GM19372 (cell line): ENCODE data around the gene CPTP.
"Not testable (repeated sequence)": the region's sequence is repeated elsewhere in the genome, so short reads cannot be mapped to it uniquely, and the experiment has no call there.

ENCODE experiments used
- ATAC-seq: cut with Tn5 transposase; IDR thresholded peaks from one replicate; pipeline ENCODE4 v1.9.1; 2021; ENCODE audit warnings: mild to moderate bottlenecking, low read depth, moderate library complexity; ENCODE audit not compliant: unreplicated experiment

Gene CPTP

GRCh38 chr1:1359664-1360468 is 35.3 kb downstream of the CPTP start:
- no peak for ATAC-seq

GRCh38 chr1:1360506-1361169 is 36.0 kb downstream of the CPTP start:
- no peak for ATAC-seq

- no peak for ATAC-seq
These were observed 36.8 kb downstream of the CPTP start for GRCh38 chr1:1361233-1361981.

GRCh38 chr1:1361982-1362423 is 37.4 kb downstream of the CPTP start:
- no peak for ATAC-seq

GRCh38 chr1:1364266-1364665 is 39.7 kb downstream of the CPTP start:
- no peak for ATAC-seq

- ATAC-seq: no peak
These were observed 41.5 kb downstream of the CPTP start for GRCh38 chr1:1365875-1366698.

GRCh38 chr1:1366699-1367066 is 42.1 kb downstream of the CPTP start:
- no peak for ATAC-seq

- no peak for ATAC-seq
These were observed 42.7 kb downstream of the CPTP start for GRCh38 chr1:1367315-1367714.

- not testable (repeated sequence) for ATAC-seq
These were observed 45.5 kb downstream of the CPTP start for GRCh38 chr1:1370094-1370493.

GRCh38 chr1:1370771-1371300 is 46.2 kb downstream of the CPTP start:
- ATAC-seq: no peak

- ATAC-seq: no peak
These were observed 46.8 kb downstream of the CPTP start for GRCh38 chr1:1371364-1371745.

- no peak for ATAC-seq
These were observed 47.4 kb downstream of the CPTP start for GRCh38 chr1:1371746-1372711.

GRCh38 chr1:1373051-1373814 is 48.6 kb downstream of the CPTP start:
- ATAC-seq: no peak

- no peak for ATAC-seq
These were observed 49.4 kb downstream of the CPTP start for GRCh38 chr1:1373815-1374588.

- peak; percentile 6 for ATAC-seq
These were observed 50.0 kb downstream of the CPTP start for GRCh38 chr1:1374589-1374928.

GRCh38 chr1:1374929-1375662 is 50.5 kb downstream of the CPTP start, which contains the start of gene AURKAIP1:
Gene AURKAIP1, minus strand, starts transcription at chr1:1375207. Its CDS starts 451 bp downstream, at chr1:1374756.
- ATAC-seq: peak; percentile 88
